Measurements from ENCODE around the gene CMC2. TPM values are rescaled to one million over a fixed set of nuclear protein-coding genes. Genes with fewer than 3 reads are reported as not detected.
A peak's percentile ranks its signal among the peaks of the same experiment; 100 is the strongest.

Gene CMC2
- total and polyA plus RNA-seq, 9 of the 15 experiments (the other 6 are each of a cell fraction or from before 2014, with no cell fraction given), result 122 to 501 (median 172) TPM

- TF ChIP-seq PRDM10 (IDR thresholded peaks at IDR 0.05; ENCODE audit: partially characterized antibody), result no peak
- TF ChIP-seq EGR1 (conservative IDR thresholded peaks at IDR 0.05), result no peak
- no peak for TF ChIP-seq RBM17 (IDR thresholded peaks at IDR 0.05; ENCODE audit: borderline replicate concordance, low read depth, low read length)
- no peak for TF ChIP-seq ELK3 (CRISPR knock-in tag; IDR thresholded peaks at IDR 0.05)
- TF ChIP-seq HOXB6 (CRISPR knock-in tag; IDR thresholded peaks at IDR 0.05; ENCODE audit: borderline replicate concordance), result no peak
- TF ChIP-seq ZBTB2 (IDR thresholded peaks at IDR 0.05), result no peak
- TF ChIP-seq MEF2A (IDR thresholded peaks at IDR 0.05; ENCODE audit: control insufficient read depth, low read depth, low read length), result no peak
- TF ChIP-seq ZNF699 (CRISPR knock-in tag; IDR thresholded peaks at IDR 0.05; ENCODE audit: insufficient replicate concordance), result no peak
- TF ChIP-seq AFF4 (CRISPR knock-in tag; IDR thresholded peaks at IDR 0.05), result no peak
- TF ChIP-seq ATF3 (IDR thresholded peaks at IDR 0.05), result no peak
- no peak for TF ChIP-seq ATF3 (CRISPR knock-in tag; conservative IDR thresholded peaks at IDR 0.05)
- peak in 1 of 2 experiments; percentile 31; a peak in 1 of 4 replicates for TF ChIP-seq MNT (conservative IDR thresholded peaks at IDR 0.05)
- no peak for TF ChIP-seq ARNT (IDR thresholded peaks at IDR 0.05)
- TF ChIP-seq ZNF57 (CRISPR knock-in tag; IDR thresholded peaks at IDR 0.05), result no peak
Measured at GRCh38 chr16:81004646-81005353, 1.9 kb downstream of the CMC2 start (continued).
